GM12874 (cell line): Measurements from ENCODE around the gene CPED1.

Experiments
- TF ChIP-seq, protein P1 (sequence below): IDR thresholded peaks from 2 replicates; pipeline ENCODE4 v1.5.1; 2011; ENCODE audit warnings: low read depth, mild to moderate bottlenecking, control low read depth, low read length, moderate library complexity; ENCODE audit not compliant: insufficient read depth

The CPED1 gene

DNA sequence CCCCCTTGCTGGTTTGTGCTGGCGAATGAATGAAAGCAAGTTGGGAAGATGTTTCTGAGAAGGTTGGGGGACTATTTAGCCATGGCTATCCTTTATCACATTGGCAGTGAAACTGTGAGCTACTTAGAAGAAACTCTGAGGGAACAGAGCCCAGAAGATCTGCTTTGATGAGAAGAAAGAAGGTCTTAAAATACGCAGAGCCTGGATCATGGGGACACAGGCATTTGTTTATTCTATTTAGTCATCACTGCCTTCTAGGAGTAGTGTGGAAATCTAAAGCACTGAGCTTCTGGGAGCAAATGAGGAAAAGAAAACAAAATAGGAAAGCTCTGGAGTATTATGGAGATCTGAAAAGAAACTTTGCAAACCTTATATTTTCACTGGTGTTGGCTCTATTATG, 28.5 kb downstream of the CPED1 start:
- TF ChIP-seq, protein P1, sequence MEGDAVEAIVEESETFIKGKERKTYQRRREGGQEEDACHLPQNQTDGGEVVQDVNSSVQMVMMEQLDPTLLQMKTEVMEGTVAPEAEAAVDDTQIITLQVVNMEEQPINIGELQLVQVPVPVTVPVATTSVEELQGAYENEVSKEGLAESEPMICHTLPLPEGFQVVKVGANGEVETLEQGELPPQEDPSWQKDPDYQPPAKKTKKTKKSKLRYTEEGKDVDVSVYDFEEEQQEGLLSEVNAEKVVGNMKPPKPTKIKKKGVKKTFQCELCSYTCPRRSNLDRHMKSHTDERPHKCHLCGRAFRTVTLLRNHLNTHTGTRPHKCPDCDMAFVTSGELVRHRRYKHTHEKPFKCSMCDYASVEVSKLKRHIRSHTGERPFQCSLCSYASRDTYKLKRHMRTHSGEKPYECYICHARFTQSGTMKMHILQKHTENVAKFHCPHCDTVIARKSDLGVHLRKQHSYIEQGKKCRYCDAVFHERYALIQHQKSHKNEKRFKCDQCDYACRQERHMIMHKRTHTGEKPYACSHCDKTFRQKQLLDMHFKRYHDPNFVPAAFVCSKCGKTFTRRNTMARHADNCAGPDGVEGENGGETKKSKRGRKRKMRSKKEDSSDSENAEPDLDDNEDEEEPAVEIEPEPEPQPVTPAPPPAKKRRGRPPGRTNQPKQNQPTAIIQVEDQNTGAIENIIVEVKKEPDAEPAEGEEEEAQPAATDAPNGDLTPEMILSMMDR: no peak

DNA sequence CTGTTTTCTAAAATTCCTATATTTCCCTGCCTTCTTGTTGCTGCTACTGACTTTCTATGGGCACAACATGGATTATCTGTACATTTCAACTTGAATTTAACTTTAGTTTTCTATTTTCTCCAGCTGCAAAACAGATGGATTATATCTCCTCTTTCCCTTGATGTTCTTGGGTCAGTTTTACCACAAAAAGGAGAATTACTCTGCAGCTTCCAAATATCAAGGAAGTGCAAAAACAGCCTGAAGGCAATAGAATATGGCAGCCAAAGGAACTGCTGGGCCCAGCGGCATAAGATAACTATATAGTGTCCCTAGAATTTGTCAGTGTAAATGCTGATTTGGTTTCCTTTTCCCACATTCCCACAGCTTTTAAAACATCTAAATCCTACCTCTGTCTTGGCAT, 29.1 kb downstream of the CPED1 start:
- TF ChIP-seq, protein P1: no peak

DNA sequence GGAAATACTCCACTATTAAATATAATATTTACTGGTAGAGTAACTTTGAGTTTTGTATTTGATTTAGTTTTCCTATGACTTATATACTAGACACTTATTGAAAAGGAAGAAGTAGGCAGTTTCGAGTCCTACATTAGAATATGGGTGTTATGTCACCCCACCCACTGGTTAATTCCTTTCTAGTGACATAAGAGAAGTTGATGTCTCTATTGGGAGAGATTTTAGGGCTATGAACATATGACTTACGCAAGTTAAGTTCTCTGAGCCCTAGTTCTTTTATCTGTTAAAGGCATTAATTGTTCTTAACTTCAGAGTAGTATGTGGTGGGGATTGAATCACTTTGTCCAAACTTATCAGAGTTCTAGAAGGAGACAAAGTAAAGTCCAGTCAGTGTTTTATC, 30.5 kb downstream of the CPED1 start:
- TF ChIP-seq, protein P1: no peak

DNA sequence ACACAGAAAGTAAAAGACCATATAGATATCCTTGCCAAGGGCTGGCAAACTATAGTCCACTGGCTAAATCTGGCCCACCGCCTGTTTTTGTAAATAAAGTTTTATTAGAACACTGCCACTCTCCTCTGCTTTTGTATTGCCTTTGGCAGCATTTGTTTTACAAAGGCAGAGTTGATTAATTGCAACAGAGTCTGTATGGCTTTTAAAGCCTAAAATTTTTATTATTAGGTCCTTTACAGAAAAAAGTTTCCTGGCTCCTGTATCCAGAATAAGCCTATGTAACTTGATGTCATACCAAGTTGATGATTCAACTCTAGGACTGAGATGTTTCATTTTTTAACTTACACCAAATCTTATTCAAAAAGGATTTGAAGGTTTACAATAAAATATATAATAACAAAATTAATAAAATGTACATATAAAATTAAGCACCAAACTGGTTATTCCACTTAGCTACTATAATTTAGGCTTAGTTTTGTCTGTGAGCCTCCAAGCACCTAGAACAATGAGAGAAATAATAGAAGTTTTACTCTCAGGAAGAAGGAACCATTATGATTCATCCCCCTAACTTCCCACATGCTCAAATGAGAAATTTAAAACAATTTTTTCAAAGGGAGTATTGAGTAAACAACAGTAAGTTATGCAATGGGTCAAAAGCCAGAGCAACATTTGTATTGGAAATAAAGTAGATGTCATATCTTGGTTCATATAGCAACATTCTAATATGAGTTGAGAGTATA, 31.9 kb downstream of the CPED1 start:
- TF ChIP-seq, protein P1: no peak

DNA sequence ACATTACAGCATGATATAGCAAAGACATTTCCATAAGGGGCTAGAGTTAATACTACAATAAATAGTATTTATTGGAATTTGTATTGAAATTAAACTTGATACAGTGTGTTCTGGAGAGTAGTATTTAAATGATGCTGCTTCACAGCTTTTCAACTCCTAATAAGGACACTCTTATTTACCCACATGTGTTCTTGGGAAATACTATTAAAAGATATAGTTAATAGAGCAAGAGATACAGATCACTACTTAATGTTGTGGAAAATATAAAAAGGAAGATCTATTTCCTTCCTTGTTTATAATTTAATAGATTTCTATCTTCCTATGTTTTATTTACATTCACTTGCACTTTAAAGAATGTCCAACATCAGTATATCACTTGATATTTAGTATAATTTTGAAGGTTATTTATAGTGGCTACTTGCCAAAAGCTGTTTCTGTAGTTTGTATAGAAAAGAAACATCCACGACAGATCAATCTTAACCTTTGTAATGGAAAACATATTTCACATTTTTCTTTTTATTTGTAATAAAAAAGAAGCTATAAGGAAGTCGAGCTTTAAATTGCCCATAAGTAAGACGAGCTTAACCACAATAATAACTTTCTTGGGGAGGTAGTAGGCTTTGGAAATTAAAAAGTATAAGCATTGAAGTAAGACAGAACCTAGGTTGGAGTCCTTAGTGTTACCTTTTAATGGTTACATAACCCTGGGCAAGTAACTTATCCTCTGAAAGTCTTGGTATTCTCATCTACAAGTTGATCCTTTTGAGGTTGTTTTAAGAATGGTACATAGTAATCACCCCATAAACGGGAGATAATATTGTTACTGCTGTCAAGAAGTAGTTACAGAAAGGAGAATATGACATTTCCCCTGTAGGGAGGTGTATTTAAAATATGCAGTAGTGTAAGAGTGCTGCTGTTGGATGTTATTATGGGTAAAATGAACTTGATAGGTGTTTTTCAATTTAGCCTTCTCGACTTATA, 32.8 kb downstream of the CPED1 start:
- TF ChIP-seq, protein P1: no peak

DNA sequence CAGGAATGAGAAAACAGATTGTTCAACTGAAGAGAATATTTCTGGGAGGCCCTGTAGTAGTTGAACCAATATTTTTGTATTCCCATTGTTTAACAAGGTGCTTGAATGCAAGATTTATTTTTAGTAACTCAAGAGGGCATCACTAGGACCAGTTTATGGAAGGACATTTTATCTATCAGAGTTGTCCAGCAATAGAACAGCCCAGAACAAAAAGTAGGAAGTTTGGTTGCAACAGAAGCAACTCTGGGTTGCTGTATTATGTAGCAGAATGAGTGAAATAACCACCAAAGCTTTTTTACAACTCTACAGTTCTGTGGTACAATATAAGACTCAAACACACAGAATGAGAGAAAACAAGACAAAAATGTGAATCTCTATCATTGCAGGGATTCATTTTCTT, 34.7 kb downstream of the CPED1 start:
- TF ChIP-seq, protein P1: no peak
